GM13976 (cell line): ENCODE data around the gene OR4D6.

ENCODE experiments used
- DNase-seq: peaks from one replicate; pipeline ENCODE4 v3.0.0; 2012; ENCODE audit warnings: low spot score
- in situ Hi-C: fragments of 300-500 bp; cut with MboI; formaldehyde crosslinking; loops from one replicate; pipeline ENCODE4 v1.12.0; 2022; ENCODE audit warnings: low sequenced_read_pairs, mixed read lengths, inconsistent platforms; ENCODE audit not compliant: unreplicated experiment
- TF ChIP-seq, protein P1 (sequence below): IDR thresholded peaks from 2 replicates; pipeline ENCODE4 v1.5.1; 2012; ENCODE audit warnings: borderline replicate concordance, mild to moderate bottlenecking; ENCODE audit not compliant: insufficient read depth; ENCODE audit errors: extremely low read depth, missing control alignments, control extremely low read depth

Gene OR4D6

DNA sequence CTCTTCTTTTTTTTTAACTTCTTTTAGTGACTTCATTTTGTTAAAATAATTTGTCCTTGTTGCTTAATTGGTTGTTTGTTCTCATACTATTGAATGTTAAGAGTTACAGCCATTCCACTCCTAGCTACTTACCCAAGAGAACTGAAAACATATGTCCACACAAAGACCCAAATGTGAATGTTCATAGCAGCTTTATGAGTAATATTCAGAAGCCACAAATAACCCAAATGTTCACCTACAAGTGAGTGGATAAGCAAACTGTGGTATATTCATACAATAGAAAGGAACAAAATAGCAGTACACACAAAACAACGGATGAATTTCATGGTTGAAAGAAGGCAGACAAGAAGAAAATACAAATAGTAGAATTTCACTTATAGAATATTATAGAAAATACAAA is 45.2 kb downstream of the OR4D6 start:
- in situ Hi-C loops = loop anchor here (10.0 kb wide), 1 partner anchor 57 kb away; no protein-coding TSS in a partner anchor
- TF ChIP-seq, protein P1, sequence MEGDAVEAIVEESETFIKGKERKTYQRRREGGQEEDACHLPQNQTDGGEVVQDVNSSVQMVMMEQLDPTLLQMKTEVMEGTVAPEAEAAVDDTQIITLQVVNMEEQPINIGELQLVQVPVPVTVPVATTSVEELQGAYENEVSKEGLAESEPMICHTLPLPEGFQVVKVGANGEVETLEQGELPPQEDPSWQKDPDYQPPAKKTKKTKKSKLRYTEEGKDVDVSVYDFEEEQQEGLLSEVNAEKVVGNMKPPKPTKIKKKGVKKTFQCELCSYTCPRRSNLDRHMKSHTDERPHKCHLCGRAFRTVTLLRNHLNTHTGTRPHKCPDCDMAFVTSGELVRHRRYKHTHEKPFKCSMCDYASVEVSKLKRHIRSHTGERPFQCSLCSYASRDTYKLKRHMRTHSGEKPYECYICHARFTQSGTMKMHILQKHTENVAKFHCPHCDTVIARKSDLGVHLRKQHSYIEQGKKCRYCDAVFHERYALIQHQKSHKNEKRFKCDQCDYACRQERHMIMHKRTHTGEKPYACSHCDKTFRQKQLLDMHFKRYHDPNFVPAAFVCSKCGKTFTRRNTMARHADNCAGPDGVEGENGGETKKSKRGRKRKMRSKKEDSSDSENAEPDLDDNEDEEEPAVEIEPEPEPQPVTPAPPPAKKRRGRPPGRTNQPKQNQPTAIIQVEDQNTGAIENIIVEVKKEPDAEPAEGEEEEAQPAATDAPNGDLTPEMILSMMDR = no peak
- no peak for DNase-seq

DNA sequence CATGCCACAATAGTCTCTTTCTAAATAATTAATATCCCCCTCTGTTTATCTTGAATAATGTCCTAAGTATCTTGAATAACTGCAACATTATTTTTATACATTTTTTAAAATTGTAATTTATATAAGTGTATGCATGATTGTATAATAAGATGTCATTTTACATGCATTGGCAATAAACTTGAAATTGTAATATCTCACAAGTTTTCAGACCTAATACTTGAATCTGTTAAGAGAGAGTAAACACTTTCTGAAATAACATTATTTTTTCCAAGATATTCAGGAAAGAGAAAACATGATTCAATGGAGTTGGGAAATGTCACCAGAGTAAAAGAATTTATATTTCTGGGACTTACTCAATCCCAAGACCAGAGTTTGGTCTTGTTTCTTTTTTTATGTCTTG is 46.5 kb downstream of the OR4D6 start, which contains the start of gene OR4D11:
OR4D11 (plus strand) TSS at position 301 of the 400 bp plus-strand sequence; CDS start at position 301, 0 bp downstream.
- TF ChIP-seq, protein P1 = no peak
- in situ Hi-C loops = loop anchor here (10.0 kb wide), 1 partner anchor 58 kb away; no protein-coding TSS in a partner anchor

More for the DNA sequence above, 46.5 kb downstream of the OR4D6 start, which contains the start of gene OR4D11:
- no peak for DNase-seq
